GM23248 (cell line): ENCODE measurements around the gene PA2G4. TPM values are rescaled to one million over a fixed set of nuclear protein-coding genes. Genes with fewer than 3 reads are reported as not detected.
"Not testable (repeated sequence)": the region's sequence is repeated elsewhere in the genome, so short reads cannot be mapped to it uniquely, and the experiment has no call there.

Experiments
- DNase-seq: peaks from one replicate; pipeline ENCODE4 v3.0.0-alpha.2; 2015
- H2AFZ ChIP-seq: fragments of 200-600 bp; sonication (generic); 2 replicates; pipeline ENCODE4 v1.6.1; 2016; ENCODE audit warnings: antibody characterized with exemption
- H3F3A ChIP-seq: fragments of 200-600 bp; sonication (generic); 2 replicates; pipeline ENCODE4 v1.6.1; 2016; ENCODE audit warnings: mild to moderate bottlenecking, antibody characterized with exemption, mixed run types; ENCODE audit not compliant: insufficient read depth
- H3K27ac ChIP-seq: fragments of 200-600 bp; sonication (generic); 2 replicates; pipeline ENCODE4 v1.5.1; 2016; ENCODE audit warnings: mild to moderate bottlenecking
- H3K27me3 ChIP-seq: fragments of 200-600 bp; sonication (generic); replicated peaks from 2 replicates; pipeline ENCODE4 v1.6.1; 2016; ENCODE audit warnings: mild to moderate bottlenecking; ENCODE audit not compliant: insufficient read depth
- H3K36me3 ChIP-seq: fragments of 200-600 bp; sonication (generic); 2 replicates; pipeline ENCODE4 v1.6.1; 2016; ENCODE audit warnings: low read depth, mild to moderate bottlenecking
- H3K4me1 ChIP-seq: fragments of 200-600 bp; sonication (generic); 2 replicates; pipeline ENCODE4 v1.6.1; 2016; ENCODE audit warnings: mild to moderate bottlenecking; ENCODE audit not compliant: insufficient read depth
- H3K4me2 ChIP-seq: fragments of 200-600 bp; sonication (generic); one replicate; pipeline ENCODE4 v1.6.1; 2016; ENCODE audit warnings: mild to moderate bottlenecking; ENCODE audit not compliant: unreplicated experiment
- H3K4me3 ChIP-seq: fragments of 200-600 bp; sonication (generic); 2 replicates; pipeline ENCODE4 v1.5.1; 2016; ENCODE audit warnings: mild to moderate bottlenecking
- H3K79me2 ChIP-seq: fragments of 200-600 bp; sonication (generic); 2 replicates; pipeline ENCODE4 v1.6.1; 2016; ENCODE audit warnings: mild to moderate bottlenecking; ENCODE audit not compliant: insufficient read depth
- H3K9ac ChIP-seq: fragments of 200-600 bp; sonication (generic); 2 replicates; pipeline ENCODE4 v1.6.1; 2016; ENCODE audit warnings: mild to moderate bottlenecking
- H3K9me2 ChIP-seq: fragments of 200-600 bp; sonication (generic); 2 replicates; pipeline ENCODE4 v1.6.1; 2016; ENCODE audit warnings: mixed run types, mild to moderate bottlenecking, moderate library complexity; ENCODE audit not compliant: insufficient read depth
- H3K9me3 ChIP-seq: fragments of 200-600 bp; sonication (generic); one replicate; pipeline ENCODE4 v1.6.1; 2017; ENCODE audit warnings: low read depth
- H4K20me1 ChIP-seq: fragments of 200-600 bp; sonication (generic); 2 replicates; pipeline ENCODE4 v1.6.0; 2016; ENCODE audit not compliant: insufficient read depth
- EZH2 ChIP-seq: fragments of 200-600 bp; sonication (generic); IDR thresholded peaks from 2 replicates; pipeline ENCODE4 v1.6.1; 2018; ENCODE audit warnings: antibody characterized with exemption, mild to moderate bottlenecking; ENCODE audit not compliant: insufficient read depth, poor library complexity, severe bottlenecking
- EZH2phosphoT487 ChIP-seq: fragments of 200-600 bp; sonication (generic); IDR thresholded peaks from 2 replicates; pipeline ENCODE4 v1.6.1; 2018; ENCODE audit warnings: antibody characterized with exemption, moderate library complexity, mild to moderate bottlenecking, low read depth; ENCODE audit not compliant: insufficient read depth
- WGBS, 2 experiments: methylation state at CpG; one replicate each; pipeline ENCODE4 v1.1.6; 2015 to 2017; ENCODE audit warnings: low lambda C conversion rate in 2 of 2, low coverage in 1 of 2; ENCODE audit errors: missing lambda C conversion rate in 2 of 2; 5-methylcytosine and 5-hydroxymethylcytosine counted together
- in situ Hi-C: fragments of 300-500 bp; cut with MboI; formaldehyde crosslinking; loops from 2 replicates; pipeline ENCODE4 v1.15.0; 2020
- polyA plus RNA-seq: library from polyadenylated mRNA; unstranded; fragments of >200 nt; fragmentation: Nextera tagmentation; extraction: Ambion mirVana; gene quantifications from 2 replicates; pipeline ENCODE4 v1.2.1, GENCODE V29; 2016
- total RNA-seq: library from RNA; depleted of rRNA; stranded (reverse); fragments of >200 nt; shearing (Covaris generic); gene quantifications from 2 replicates; pipeline ENCODE4 v1.2.3, GENCODE V29; 2014

The PA2G4 gene
- total and polyA plus RNA-seq, 2 experiments from 2014 or later: 120 to 152 TPM

- Histone ChIP-seq H3K9me3 (no peaks in the 10 kb centered on the region), H2AFZ (no peak overlapping the region), H3K4me3 (no peak overlapping the region), H4K20me1 (0 out of 2 replicates have a peak, but pooled peaks cover under 1% of the 10 kb centered on the region), H3K36me3 (no peaks in the 10 kb centered on the region), H3K4me1 (peaks cover 16% of the 10 kb centered on the region), H3F3A (peaks cover 26% of the 10 kb centered on the region), H3K9ac (no peak overlapping the region), H3K4me2 (no peak overlapping the region), H3K79me2 (peaks cover 31% of the 10 kb centered on the region), H3K27me3 (no peaks in the 10 kb centered on the region), H3K9me2 (no peaks in the 10 kb centered on the region), H3K27ac (no peak overlapping the region)
- WGBS, 2 experiments: 100% methylated on average over 1 of the region's 1 CpG
- no peak for DNase-seq
- TF ChIP-seq EZH2 (no peak), EZH2phosphoT487 (no peak)
- in situ Hi-C loops: no loop called here
Observed at GRCh38 chr12:56154246-56154771, 50.0 kb downstream of the PA2G4 start.

- no peak overlapping the region for H2AFZ ChIP-seq
- no peaks in the 10 kb centered on the region for H3K9me3 ChIP-seq
- H3K79me2 ChIP-seq: peaks cover 37% of the 10 kb centered on the region
- H3K4me2 ChIP-seq: no peak overlapping the region
- no peak overlapping the region for H3K27ac ChIP-seq
- in situ Hi-C loops: no loop called here
- H3K9ac ChIP-seq: no peak overlapping the region
- peaks cover 18% of the 10 kb centered on the region for H3K4me1 ChIP-seq
- no peaks in the 10 kb centered on the region for H3K27me3 ChIP-seq
- no peak for DNase-seq
- WGBS, 2 experiments: 78 to 84% methylated on average over 5 of the region's 5 CpGs
- TF ChIP-seq EZH2: no peak
- TF ChIP-seq EZH2phosphoT487: no peak
- 0 out of 2 replicates have a peak, but pooled peaks cover 3% of the 10 kb centered on the region for H4K20me1 ChIP-seq
- no peak overlapping the region for H3K4me3 ChIP-seq
- H3K36me3 ChIP-seq: peaks cover 3% of the 10 kb centered on the region
- H3K9me2 ChIP-seq: no peaks in the 10 kb centered on the region
- H3F3A ChIP-seq: peaks cover 31% of the 10 kb centered on the region
Observed at GRCh38 chr12:56154818-56155217, 50.5 kb downstream of the PA2G4 start.

GRCh38 chr12:56155256-56155845 is 51.0 kb downstream of the PA2G4 start:
- peaks cover 23% of the 10 kb centered on the region for H3K4me1 ChIP-seq
- no peaks in the 10 kb centered on the region for H3K9me2 ChIP-seq
- no peaks in the 10 kb centered on the region for H3K9me3 ChIP-seq
- peaks cover 42% of the 10 kb centered on the region for H3K79me2 ChIP-seq
- H2AFZ ChIP-seq: no peak overlapping the region
- H3K9ac ChIP-seq: no peak overlapping the region
- DNase-seq: no peak
- H3F3A ChIP-seq: peaks cover 37% of the 10 kb centered on the region
- TF ChIP-seq EZH2phosphoT487: no peak
- TF ChIP-seq EZH2: no peak
- H3K36me3 ChIP-seq: peaks cover 9% of the 10 kb centered on the region
- H3K27ac ChIP-seq: no peak overlapping the region
- 0 out of 2 replicates have a peak, but pooled peaks cover 3% of the 10 kb centered on the region for H4K20me1 ChIP-seq
- WGBS, 2 experiments: 92 to 94% methylated on average over 11 of the region's 11 CpGs
- H3K4me3 ChIP-seq: no peak overlapping the region
- H3K27me3 ChIP-seq: no peaks in the 10 kb centered on the region
- in situ Hi-C loops: no loop called here
- no peak overlapping the region for H3K4me2 ChIP-seq

- in situ Hi-C loops, H3K9me2 ChIP-seq, H3K27me3 ChIP-seq, H3K36me3 ChIP-seq, H4K20me1 ChIP-seq, H3K9me3 ChIP-seq: not testable (repeated sequence)
- H3K27ac ChIP-seq: peak overlapping the region; percentile 69
- peaks cover 20% of the 10 kb centered on the region for H3K4me1 ChIP-seq
- peak overlapping the region; percentile 70 for H3K9ac ChIP-seq
- H3K79me2 ChIP-seq: peaks cover 55% of the 10 kb centered on the region
- WGBS, 2 experiments: 77 to 80% methylated on average over 21 of the region's 21 CpGs
- peak overlapping the region; percentile 78 for H2AFZ ChIP-seq
- DNase-seq: peak; percentile 56
- peak overlapping the region; percentile 81 for H3K4me2 ChIP-seq
- H3K4me3 ChIP-seq: peak overlapping the region; percentile 72
- peaks cover 47% of the 10 kb centered on the region for H3F3A ChIP-seq
Observed at GRCh38 chr12:56156464-56157200, 52.3 kb downstream of the PA2G4 start.
